ENCODE data around the gene MUC5AC.
"Not testable (repeated sequence)": the region's sequence is repeated elsewhere in the genome, so short reads cannot be mapped to it uniquely, and the experiment has no call there.

The MUC5AC gene

DNA sequence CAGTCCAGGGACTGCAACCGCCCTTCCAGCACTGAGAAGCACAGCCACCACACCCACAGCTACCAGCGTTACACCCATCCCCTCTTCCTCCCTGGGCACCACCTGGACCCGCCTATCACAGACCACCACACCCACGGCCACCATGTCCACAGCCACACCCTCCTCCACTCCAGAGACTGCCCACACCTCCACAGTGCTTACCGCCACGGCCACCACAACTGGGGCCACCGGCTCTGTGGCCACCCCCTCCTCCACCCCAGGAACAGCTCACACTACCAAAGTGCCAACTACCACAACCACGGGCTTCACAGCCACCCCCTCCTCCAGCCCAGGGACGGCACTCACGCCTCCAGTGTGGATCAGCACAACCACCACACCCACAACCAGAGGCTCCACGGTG lies 85.0 kb downstream of the MUC5AC start:
- DNase-seq: not testable (repeated sequence)

DNA sequence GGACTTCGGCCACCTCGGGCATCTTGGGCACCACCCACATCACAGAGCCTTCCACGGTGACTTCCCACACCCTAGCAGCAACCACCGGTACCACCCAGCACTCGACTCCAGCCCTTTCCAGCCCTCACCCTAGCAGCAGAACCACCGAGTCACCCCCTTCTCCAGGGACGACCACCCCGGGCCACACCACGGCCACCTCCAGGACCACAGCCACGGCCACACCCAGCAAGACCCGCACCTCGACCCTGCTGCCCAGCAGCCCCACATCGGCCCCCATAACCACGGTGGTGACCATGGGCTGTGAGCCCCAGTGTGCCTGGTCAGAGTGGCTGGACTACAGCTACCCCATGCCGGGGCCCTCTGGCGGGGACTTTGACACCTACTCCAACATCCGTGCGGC lies 85.8 kb downstream of the MUC5AC start:
- not testable (repeated sequence) for DNase-seq

DNA sequence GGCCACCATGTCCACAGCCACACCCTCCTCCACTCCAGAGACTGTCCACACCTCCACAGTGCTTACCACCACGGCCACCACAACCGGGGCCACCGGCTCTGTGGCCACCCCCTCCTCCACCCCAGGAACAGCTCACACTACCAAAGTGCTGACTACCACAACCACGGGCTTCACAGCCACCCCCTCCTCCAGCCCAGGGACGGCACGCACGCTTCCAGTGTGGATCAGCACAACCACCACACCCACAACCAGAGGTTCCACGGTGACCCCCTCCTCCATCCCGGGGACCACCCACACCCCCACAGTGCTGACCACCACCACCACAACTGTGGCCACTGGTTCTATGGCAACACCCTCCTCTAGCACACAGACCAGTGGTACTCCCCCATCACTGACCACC lies 86.8 kb downstream of the MUC5AC start:
- not testable (repeated sequence) for DNase-seq

DNA sequence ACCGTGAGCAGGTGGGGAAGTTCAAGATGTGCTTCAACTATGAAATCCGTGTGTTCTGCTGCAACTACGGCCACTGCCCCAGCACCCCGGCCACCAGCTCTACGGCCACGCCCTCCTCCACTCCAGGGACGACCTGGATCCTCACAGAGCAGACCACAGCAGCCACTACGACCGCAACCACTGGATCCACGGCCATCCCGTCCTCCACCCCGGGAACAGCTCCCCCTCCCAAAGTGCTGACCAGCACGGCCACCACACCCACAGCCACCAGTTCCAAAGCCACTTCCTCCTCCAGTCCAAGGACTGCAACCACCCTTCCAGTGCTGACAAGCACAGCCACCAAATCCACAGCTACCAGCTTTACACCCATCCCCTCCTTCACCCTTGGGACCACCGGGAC lies 88.0 kb downstream of the MUC5AC start:
- not testable (repeated sequence) for DNase-seq

DNA sequence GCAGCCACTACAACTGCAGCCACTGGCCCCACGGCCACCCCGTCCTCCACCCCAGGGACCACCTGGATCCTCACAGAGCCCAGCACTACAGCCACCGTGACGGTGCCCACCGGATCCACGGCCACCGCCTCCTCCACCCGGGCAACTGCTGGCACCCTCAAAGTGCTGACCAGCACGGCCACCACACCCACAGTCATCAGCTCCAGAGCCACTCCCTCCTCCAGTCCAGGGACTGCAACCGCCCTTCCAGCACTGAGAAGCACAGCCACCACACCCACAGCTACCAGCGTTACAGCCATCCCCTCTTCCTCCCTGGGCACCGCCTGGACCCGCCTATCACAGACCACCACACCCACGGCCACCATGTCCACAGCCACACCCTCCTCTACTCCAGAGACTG lies 88.5 kb downstream of the MUC5AC start:
- not testable (repeated sequence) for DNase-seq

DNA sequence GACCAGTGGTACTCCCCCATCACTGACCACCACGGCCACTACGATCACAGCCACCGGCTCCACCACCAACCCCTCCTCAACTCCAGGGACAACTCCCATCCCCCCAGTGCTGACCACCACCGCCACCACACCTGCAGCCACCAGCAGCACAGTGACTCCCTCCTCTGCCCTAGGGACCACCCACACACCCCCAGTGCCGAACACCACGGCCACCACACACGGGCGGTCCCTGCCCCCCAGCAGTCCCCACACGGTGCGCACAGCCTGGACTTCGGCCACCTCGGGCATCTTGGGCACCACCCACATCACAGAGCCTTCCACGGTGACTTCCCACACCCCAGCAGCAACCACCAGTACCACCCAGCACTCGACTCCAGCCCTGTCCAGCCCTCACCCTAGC lies 89.3 kb downstream of the MUC5AC start:
- not testable (repeated sequence) for DNase-seq

DNA sequence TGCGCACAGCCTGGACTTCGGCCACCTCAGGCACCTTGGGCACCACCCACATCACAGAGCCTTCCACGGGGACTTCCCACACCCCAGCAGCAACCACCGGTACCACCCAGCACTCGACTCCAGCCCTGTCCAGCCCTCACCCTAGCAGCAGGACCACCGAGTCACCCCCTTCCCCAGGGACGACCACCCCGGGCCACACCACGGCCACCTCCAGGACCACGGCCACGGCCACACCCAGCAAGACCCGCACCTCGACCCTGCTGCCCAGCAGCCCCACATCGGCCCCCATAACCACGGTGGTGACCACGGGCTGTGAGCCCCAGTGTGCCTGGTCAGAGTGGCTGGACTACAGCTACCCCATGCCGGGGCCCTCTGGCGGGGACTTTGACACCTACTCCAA lies 91.2 kb downstream of the MUC5AC start:
- not testable (repeated sequence) for DNase-seq

DNA sequence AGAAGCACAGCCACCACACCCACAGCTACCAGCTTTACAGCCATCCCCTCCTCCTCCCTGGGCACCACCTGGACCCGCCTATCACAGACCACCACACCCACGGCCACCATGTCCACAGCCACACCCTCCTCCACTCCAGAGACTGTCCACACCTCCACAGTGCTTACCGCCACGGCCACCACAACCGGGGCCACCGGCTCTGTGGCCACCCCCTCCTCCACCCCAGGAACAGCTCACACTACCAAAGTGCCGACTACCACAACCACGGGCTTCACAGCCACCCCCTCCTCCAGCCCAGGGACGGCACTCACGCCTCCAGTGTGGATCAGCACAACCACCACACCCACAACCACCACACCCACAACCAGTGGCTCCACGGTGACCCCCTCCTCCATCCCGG lies 92.7 kb downstream of the MUC5AC start:
- not testable (repeated sequence) for DNase-seq
